Neural crest cell (in vitro differentiated cells): ENCODE data around the gene ELMO1. TPM values are rescaled to one million over a fixed set of nuclear protein-coding genes. Genes with fewer than 3 reads are reported as not detected.

Source experiments
- DNase-seq: peaks from one replicate; pipeline ENCODE4 v3.0.0; 2021; ENCODE audit warnings: low read depth, mixed read lengths, low spot score
- H3K27ac Mint-ChIP-seq: one replicate; pipeline ENCODE4 v1.8.0; 2021; ENCODE audit warnings: mild to moderate bottlenecking, mixed read lengths; ENCODE audit not compliant: unreplicated experiment
- H3K27me3 Mint-ChIP-seq: 2 replicates; pipeline ENCODE4 v1.8.0; 2021; ENCODE audit warnings: low read depth, mild to moderate bottlenecking, mixed read lengths
- H3K36me3 Mint-ChIP-seq: 2 replicates; pipeline ENCODE4 v1.8.0; 2021; ENCODE audit warnings: low read depth, mild to moderate bottlenecking, mixed read lengths
- H3K4me1 Mint-ChIP-seq: 2 replicates; pipeline ENCODE4 v1.8.0; 2021; ENCODE audit warnings: mixed read lengths
- H3K4me3 Mint-ChIP-seq: one replicate; pipeline ENCODE4 v1.8.0; 2021; ENCODE audit warnings: mild to moderate bottlenecking, mixed read lengths
- H3K9me3 Mint-ChIP-seq: 2 replicates; pipeline ENCODE4 v1.8.0; 2021; ENCODE audit warnings: mixed read lengths
- total RNA-seq: library from RNA; stranded (reverse); gene quantifications from 2 replicates; pipeline ENCODE4 v1.2.1, GENCODE V29; 2021
- TF ChIP-seq, protein P1 (sequence below): fragments of 200-600 bp; sonication (generic); conservative IDR thresholded peaks from 2 replicates; pipeline ENCODE4 v1.5.0; 2021; ENCODE audit warnings: antibody characterized with exemption, mild to moderate bottlenecking

Gene ELMO1
- total RNA-seq, 1 donor from 2014 or later = 7.4 TPM

DNA sequence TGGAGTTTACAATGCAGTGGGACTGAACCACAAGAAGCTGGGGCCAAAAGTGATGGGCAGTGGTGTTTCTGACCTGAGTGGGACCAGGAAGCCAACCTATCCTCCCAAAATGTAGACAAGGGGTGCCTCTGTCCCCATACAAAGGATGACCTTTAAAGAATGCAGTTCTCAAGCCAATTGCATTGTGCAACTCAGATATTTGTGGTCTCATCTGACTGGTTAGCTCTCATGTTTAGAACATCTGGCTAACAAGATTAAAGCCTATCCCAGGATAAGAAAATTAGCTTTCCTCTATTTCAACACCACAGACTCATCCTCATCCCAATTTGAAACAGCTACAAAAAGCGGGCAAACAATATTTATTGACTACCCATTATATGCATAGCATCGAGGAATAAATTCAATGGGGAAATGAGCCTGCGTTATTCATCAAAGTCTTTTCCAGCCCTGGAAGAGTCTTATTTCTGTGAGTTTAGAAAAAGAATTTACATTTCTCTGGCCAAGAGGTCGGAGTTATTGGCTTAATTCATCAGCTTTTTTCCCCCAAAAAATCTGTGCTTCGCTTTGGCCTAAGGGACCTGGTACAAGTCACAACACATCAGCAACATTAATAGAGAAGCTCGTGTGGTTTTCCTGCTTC, 26.7 kb downstream of the ELMO1 start:
- Mint-ChIP-seq H3K9me3 (no peaks in the 10 kb centered on the region), H3K4me1 (no peaks in the 10 kb centered on the region), H3K27me3 (no peaks in the 10 kb centered on the region), H3K36me3 (no peaks in the 10 kb centered on the region), H3K27ac (no peak overlapping the region), H3K4me3 (no peak overlapping the region)
- TF ChIP-seq, protein P1, sequence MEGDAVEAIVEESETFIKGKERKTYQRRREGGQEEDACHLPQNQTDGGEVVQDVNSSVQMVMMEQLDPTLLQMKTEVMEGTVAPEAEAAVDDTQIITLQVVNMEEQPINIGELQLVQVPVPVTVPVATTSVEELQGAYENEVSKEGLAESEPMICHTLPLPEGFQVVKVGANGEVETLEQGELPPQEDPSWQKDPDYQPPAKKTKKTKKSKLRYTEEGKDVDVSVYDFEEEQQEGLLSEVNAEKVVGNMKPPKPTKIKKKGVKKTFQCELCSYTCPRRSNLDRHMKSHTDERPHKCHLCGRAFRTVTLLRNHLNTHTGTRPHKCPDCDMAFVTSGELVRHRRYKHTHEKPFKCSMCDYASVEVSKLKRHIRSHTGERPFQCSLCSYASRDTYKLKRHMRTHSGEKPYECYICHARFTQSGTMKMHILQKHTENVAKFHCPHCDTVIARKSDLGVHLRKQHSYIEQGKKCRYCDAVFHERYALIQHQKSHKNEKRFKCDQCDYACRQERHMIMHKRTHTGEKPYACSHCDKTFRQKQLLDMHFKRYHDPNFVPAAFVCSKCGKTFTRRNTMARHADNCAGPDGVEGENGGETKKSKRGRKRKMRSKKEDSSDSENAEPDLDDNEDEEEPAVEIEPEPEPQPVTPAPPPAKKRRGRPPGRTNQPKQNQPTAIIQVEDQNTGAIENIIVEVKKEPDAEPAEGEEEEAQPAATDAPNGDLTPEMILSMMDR = no peak
- no peak for DNase-seq

DNA sequence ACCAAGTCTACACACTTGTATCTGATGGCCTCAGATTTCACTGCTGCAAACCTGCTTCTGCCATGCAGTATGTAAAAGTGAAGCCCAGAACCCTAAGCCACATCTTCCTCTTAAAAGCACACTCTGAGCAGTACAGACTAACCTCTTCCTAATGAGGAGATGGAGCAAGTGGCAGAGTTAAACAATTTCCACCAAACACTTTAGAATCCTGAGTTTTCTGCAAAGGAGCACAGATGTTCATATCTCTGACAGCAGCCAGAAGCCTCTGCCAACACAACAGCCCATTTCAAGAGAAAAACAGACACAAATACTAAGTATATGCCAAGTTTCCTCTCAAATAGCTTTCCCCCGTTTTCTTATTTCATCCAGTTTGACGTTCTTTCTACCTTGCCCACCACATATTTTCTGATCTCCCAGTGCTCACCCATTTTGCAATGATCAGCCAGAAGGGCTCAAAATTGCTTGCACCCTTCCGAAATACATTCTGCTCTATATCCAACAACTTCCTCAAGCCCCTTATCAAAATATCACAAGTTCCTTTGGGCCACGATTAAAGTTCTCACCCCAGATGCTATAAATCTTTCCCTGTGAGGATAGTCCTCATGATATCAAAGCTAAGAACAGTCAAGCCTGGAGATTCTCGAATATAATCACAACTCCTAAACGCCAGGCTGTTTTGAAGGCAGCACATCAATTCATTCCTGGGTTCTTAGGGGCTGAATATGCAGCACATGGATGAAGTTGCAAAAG, 27.5 kb downstream of the ELMO1 start:
- no peak overlapping the region for H3K4me3 Mint-ChIP-seq
- no peaks in the 10 kb centered on the region for H3K4me1 Mint-ChIP-seq
- H3K27me3 Mint-ChIP-seq = no peaks in the 10 kb centered on the region

GRCh38 chr7:37419496-37419895, 29.2 kb downstream of the ELMO1 start:
- Mint-ChIP-seq H3K27me3 (no peaks in the 10 kb centered on the region), H3K27ac (no peak overlapping the region), H3K4me1 (no peaks in the 10 kb centered on the region), H3K9me3 (no peaks in the 10 kb centered on the region), H3K4me3 (no peak overlapping the region), H3K36me3 (no peaks in the 10 kb centered on the region)
- DNase-seq = no peak
- TF ChIP-seq, protein P1 = no peak

More for the DNA sequence above, 27.5 kb downstream of the ELMO1 start:
- Mint-ChIP-seq H3K27ac (no peak overlapping the region), H3K36me3 (no peaks in the 10 kb centered on the region), H3K9me3 (no peaks in the 10 kb centered on the region)
- TF ChIP-seq, protein P1 = no peak
- no peak for DNase-seq

DNA sequence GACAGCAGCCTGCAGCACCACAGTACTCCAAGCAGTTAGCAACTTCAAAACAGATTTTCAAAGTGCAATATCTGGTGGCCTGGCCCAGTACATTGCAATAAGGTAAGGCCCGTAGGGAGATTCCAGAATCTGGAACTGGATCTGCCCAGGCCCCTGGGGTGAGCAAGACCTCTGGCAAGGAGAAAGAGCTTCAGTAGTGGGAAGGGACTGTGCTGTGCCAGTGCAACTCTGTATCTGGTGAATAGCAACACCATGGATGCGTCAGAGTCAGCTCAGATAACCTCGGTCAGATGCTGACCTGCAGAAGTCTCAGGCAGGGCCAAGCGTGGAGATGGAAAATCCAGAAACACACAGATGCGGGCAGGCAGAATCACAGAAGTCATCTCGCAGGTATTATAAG, 30.3 kb downstream of the ELMO1 start:
- no peak for DNase-seq
- H3K4me1 Mint-ChIP-seq = no peaks in the 10 kb centered on the region
- H3K9me3 Mint-ChIP-seq = no peaks in the 10 kb centered on the region
- H3K27ac Mint-ChIP-seq = no peak overlapping the region
- no peaks in the 10 kb centered on the region for H3K27me3 Mint-ChIP-seq
- H3K36me3 Mint-ChIP-seq = no peaks in the 10 kb centered on the region
- no peak overlapping the region for H3K4me3 Mint-ChIP-seq
- TF ChIP-seq, protein P1 = no peak

DNA sequence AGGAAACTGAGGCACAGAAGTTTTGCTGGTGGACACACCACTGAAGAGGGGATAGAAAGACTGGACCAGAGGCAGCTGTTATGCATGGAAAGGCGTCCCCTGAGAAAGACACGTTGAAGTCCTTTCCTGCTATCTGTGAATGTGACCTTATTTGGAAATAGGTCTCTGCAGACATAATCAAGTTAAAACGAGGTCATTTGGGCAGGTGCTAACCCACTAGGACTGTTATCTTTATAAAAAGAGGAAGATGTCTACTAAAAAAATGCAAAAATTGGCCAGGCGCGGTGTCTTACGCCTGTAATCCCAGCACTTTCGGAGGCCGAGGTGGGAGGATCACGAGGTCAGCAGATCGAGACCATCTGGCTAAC, 31.6 kb downstream of the ELMO1 start:
- Mint-ChIP-seq H3K9me3 (peaks cover 2% of the 10 kb centered on the region), H3K27me3 (no peaks in the 10 kb centered on the region), H3K27ac (no peak overlapping the region), H3K36me3 (peaks cover 2% of the 10 kb centered on the region), H3K4me3 (no peak overlapping the region), H3K4me1 (no peaks in the 10 kb centered on the region)
- TF ChIP-seq, protein P1 = no peak
- DNase-seq = no peak
